ENCODE results near the gene ZDHHC11B.

GRCh38 chr5:820245-820644 lies 35.7 kb upstream of the ZDHHC11B start:
- TF ChIP-seq CTCF (IDR thresholded peaks at IDR 0.05) (no peak), POLR2A (IDR thresholded peaks at IDR 0.05) (no peak)

All from ovary (tissue), 3 donors.